ENCODE data around the gene NMT1. TPM values are rescaled to one million over a fixed set of nuclear protein-coding genes. Genes with fewer than 3 reads are reported as not detected.

Gene NMT1
- total RNA-seq, 2 donors from 2014 or later = 39.4 to 68.5 TPM

DNA sequence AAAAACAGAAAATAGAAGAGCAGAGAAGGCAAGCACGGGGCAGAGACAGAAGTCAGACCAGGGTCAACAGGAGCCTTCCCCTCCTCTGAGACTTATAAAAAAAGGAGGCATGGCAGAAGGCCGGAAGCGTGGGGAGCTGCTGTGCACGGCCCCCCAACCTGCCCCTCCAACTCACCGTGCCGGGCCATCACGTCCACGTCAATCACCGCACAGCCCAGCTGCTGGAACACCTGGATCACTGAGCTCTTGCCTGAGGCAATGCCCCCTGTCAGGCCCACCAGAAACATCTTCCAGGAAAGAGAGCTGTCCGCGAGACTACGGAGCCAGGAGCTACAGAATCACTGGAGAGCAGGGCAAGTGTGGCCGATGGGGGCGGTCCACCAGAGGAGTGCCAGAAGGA lies 26.5 kb upstream of the NMT1 start:
- 90% methylated on average over 14 of the region's 14 CpGs for WGBS
- Histone ChIP-seq H3K4me1 (replicated peaks) (peaks cover 12% of the 10 kb centered on the region), H3K27me3 (replicated peaks; ENCODE audit: insufficient read depth) (no peaks in the 10 kb centered on the region), H3K27ac (no peak overlapping the region), H3K4me3 (no peak overlapping the region), H3K36me3 (peaks cover 7 to 10% of the 10 kb centered on the region in 2 donors), H3K9me3 (no peaks in the 10 kb centered on the region)
- TF ChIP-seq POLR2A (IDR thresholded peaks at IDR 0.05) (no peak), POLR2AphosphoS5 (IDR thresholded peaks at IDR 0.05) (no peak)
- TF ChIP-seq, protein P1, sequence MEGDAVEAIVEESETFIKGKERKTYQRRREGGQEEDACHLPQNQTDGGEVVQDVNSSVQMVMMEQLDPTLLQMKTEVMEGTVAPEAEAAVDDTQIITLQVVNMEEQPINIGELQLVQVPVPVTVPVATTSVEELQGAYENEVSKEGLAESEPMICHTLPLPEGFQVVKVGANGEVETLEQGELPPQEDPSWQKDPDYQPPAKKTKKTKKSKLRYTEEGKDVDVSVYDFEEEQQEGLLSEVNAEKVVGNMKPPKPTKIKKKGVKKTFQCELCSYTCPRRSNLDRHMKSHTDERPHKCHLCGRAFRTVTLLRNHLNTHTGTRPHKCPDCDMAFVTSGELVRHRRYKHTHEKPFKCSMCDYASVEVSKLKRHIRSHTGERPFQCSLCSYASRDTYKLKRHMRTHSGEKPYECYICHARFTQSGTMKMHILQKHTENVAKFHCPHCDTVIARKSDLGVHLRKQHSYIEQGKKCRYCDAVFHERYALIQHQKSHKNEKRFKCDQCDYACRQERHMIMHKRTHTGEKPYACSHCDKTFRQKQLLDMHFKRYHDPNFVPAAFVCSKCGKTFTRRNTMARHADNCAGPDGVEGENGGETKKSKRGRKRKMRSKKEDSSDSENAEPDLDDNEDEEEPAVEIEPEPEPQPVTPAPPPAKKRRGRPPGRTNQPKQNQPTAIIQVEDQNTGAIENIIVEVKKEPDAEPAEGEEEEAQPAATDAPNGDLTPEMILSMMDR (IDR thresholded peaks at IDR 0.05) = no peak
- intact Hi-C loops (cut with DNase I) = no loop called here
- no peak for DNase-seq (ENCODE audit: low spot score)

DNA sequence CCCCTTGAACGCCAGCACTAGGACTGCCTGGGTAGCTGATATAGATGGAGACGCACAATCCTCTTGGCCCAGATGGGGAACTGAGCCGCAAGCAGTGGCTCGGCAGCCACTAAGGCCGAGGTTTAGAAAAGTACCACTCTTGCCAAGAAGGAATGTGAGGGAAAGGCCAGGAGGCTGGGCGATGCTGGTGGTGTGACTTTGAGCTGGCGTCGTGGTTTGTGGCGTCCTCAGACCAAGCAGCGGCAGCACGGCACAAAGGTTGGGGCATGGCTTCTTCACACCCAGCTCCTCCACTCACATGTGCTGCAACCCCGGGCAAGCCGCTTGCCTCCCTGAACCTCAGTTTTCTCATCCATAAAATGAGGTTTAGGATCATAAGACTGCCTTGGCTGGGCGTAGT lies 25.3 kb upstream of the NMT1 start:
- Histone ChIP-seq H3K27ac (no peak overlapping the region), H3K9me3 (no peaks in the 10 kb centered on the region), H3K36me3 (peaks cover 5 to 7% of the 10 kb centered on the region in 2 donors), H3K4me1 (replicated peaks) (peaks cover 12% of the 10 kb centered on the region), H3K27me3 (replicated peaks; ENCODE audit: insufficient read depth) (no peaks in the 10 kb centered on the region), H3K4me3 (no peak overlapping the region)
- no peak for DNase-seq (ENCODE audit: low spot score)
- TF ChIP-seq POLR2AphosphoS5 (IDR thresholded peaks at IDR 0.05) = no peak
- TF ChIP-seq, protein P1 (IDR thresholded peaks at IDR 0.05) = no peak
- no peak for TF ChIP-seq POLR2A (IDR thresholded peaks at IDR 0.05)
- intact Hi-C loops (cut with DNase I) = no loop called here
- 88% methylated on average over 14 of the region's 14 CpGs for WGBS

DNA sequence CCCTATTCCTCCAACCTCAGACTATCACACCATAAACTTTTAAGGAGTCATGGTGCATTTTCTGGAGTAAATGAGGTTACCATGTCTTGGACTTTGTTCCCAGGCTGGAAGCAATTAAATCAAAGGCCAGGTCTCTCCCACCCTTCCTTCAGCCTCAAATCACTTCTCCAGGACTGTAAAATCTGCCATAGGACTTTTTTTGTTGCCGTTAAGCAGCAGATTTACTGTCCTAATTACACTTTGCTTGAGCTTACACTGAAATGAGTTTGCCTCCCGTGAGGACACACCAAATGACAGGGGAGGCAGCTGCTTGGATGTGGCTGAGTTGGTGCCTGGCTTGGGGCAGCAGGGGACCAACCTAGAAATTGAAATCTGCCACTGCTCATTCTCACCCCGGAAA lies 24.4 kb upstream of the NMT1 start:
- peaks cover 4 to 7% of the 10 kb centered on the region in 2 donors for H3K36me3 ChIP-seq
- H3K27ac ChIP-seq = no peak overlapping the region
- TF ChIP-seq, protein P1 (IDR thresholded peaks at IDR 0.05) = no peak
- TF ChIP-seq POLR2AphosphoS5 (IDR thresholded peaks at IDR 0.05) = no peak
- no peak for TF ChIP-seq POLR2A (IDR thresholded peaks at IDR 0.05)
- WGBS = 62% methylated on average over 3 of the region's 3 CpGs
- H3K4me3 ChIP-seq = no peak overlapping the region
- DNase-seq (ENCODE audit: low spot score) = no peak
- H3K4me1 ChIP-seq (replicated peaks) = peaks cover 12% of the 10 kb centered on the region
- intact Hi-C loops (cut with DNase I) = no loop called here
- H3K9me3 ChIP-seq = no peaks in the 10 kb centered on the region
- H3K27me3 ChIP-seq (replicated peaks; ENCODE audit: insufficient read depth) = no peaks in the 10 kb centered on the region

DNA sequence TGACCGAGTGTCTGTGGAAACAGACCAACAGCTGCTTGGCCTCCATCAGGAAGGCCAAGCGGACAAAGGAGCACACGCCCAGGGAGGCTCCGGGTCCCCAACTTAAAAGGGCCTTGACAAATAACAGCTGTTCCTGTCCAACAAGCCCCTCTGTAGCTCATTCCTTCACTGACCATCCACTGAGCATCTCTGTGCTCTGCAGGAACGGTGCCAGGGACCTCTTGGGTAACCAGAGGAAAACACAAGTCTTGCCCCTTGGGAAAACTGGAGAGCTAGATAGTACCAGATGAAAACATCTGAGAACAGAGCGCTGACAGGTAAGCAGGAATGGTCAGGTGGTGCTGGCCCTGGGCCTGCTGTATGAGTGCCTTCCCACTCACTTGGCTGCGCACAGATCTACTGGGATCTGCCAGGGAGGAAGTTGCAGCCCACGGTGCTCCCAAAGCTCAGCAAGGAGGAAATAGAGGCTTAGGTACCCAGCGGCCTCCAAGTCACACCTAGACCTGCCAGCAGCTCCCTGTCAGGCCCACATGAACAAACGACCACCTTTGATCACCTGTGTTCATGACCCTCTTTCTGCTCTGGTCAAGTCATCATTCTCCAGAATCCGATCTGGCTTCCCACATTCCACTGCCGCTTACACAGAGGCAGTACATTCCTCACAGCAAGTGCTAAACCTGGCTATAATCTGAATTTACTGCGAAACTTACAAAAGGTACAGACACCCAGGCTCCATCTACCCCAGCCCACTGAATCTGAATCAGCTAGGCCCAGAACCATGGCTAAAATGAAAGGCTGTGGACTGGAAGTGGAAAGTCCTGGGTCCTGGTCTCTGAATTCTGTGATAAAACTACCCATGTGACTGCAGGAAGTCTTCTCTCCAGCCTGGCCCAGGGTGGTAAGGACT lies 22.1 kb upstream of the NMT1 start:
- DNase-seq (ENCODE audit: low spot score) = peak; percentile 91
- no peaks in the 10 kb centered on the region for H3K27me3 ChIP-seq (replicated peaks; ENCODE audit: insufficient read depth)
- H3K27ac ChIP-seq = peak overlapping the region; percentile 67 to 71
- TF ChIP-seq, protein P1 (IDR thresholded peaks at IDR 0.05) = no peak
- peak; percentile 92 for TF ChIP-seq POLR2AphosphoS5 (IDR thresholded peaks at IDR 0.05)
- TF ChIP-seq POLR2A (IDR thresholded peaks at IDR 0.05) = no peak
- intact Hi-C loops (cut with DNase I) = no loop called here
- WGBS = 40% methylated on average over 11 of the region's 13 CpGs
- H3K9me3 ChIP-seq = no peaks in the 10 kb centered on the region
- no peak overlapping the region for H3K4me3 ChIP-seq
- H3K36me3 ChIP-seq = peaks cover 0 to 5% of the 10 kb centered on the region in 2 donors
- H3K4me1 ChIP-seq (replicated peaks) = peaks cover 22% of the 10 kb centered on the region

DNA sequence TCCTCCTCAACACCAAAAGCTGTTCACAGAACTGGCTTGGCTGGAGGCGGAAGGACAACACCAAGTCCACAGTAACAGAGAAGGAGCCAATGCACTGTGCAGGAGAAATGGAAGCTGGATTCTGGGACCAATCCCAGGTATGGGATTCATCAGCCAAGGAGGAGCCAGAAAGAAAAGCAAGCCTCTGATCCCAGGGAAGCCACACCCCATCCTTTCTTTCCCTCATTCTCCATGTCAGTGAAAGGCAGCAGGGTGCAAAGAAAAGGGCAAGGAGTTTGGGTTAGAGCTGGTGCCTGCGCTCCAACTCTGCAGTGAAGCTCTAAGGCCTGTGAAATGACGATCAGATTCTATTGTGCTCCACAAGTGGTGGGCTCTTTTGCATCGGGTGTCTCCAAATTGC lies 20.7 kb upstream of the NMT1 start:
- DNase-seq (ENCODE audit: low spot score) = no peak
- H3K27ac ChIP-seq = no peak overlapping the region
- WGBS = 72% methylated on average over 4 of the region's 4 CpGs
- TF ChIP-seq POLR2AphosphoS5 (IDR thresholded peaks at IDR 0.05) (no peak), POLR2A (IDR thresholded peaks at IDR 0.05) (no peak)
- TF ChIP-seq, protein P1 (IDR thresholded peaks at IDR 0.05) = no peak
- peaks cover 22% of the 10 kb centered on the region for H3K4me1 ChIP-seq (replicated peaks)
- no peaks in the 10 kb centered on the region for H3K9me3 ChIP-seq
- intact Hi-C loops (cut with DNase I) = no loop called here
- no peak overlapping the region for H3K4me3 ChIP-seq
- no peaks in the 10 kb centered on the region for H3K36me3 ChIP-seq
- H3K27me3 ChIP-seq (replicated peaks; ENCODE audit: insufficient read depth) = no peaks in the 10 kb centered on the region

All from prostate gland (tissue), 2 donors.